DMS 273 (cell line): ENCODE data around the gene INPP5A.
"Not testable (repeated sequence)": the region's sequence is repeated elsewhere in the genome, so short reads cannot be mapped to it uniquely, and the experiment has no call there.

Experiments used
- DNase-seq: peaks from one replicate; lab custom pipeline; 2025; ENCODE audit not compliant: unreplicated experiment; lab: John Stamatoyannopoulos, UW

INPP5A gene

GRCh38 chr10:132748545-132749370 lies 211.2 kb downstream of the INPP5A start:
- no peak for DNase-seq

- no peak for DNase-seq
Measured at GRCh38 chr10:132749371-132749795, 211.8 kb downstream of the INPP5A start.

DNA sequence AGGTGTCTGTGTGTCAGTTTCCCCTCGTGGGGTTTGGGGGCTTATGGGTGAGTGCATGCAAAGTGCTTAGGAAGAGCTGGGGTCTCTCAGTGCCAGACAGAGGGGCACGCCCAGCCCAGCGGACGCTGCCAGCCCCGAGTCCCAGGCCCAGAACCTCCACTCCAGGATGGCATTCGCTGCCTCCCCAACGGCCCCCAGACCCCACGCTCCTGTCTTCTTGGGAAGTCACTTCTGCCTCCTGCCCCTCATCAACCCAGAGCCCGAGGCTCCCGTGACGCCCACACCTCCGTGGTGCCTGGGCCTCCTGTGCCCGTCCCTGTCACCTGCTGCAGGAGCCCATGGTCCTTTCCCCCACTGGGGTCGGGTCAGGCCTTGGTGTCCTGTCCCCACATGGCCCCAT lies 213.3 kb downstream of the INPP5A start:
- DNase-seq, result no peak

DNA sequence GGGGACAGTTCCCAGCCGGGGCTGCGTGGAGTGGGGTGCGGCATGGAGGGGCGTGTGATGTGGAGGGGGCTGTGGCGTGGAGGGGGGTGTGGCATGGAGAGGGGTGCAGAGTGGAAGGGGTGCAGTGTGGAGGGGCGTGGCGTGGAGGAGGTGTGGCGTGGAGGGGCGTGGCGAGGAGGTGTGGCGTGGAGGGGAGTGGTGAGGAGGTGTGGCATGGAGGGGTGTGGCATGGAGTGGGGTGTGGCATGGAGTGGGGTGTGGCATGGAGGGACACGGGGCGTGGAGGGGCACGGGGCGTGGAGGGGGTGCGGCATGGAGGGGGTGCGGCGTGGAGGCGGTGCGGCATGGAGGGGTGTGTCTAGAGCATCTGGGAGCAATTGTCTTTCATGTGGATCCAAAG lies 214.8 kb downstream of the INPP5A start:
- DNase-seq, result no peak

DNA sequence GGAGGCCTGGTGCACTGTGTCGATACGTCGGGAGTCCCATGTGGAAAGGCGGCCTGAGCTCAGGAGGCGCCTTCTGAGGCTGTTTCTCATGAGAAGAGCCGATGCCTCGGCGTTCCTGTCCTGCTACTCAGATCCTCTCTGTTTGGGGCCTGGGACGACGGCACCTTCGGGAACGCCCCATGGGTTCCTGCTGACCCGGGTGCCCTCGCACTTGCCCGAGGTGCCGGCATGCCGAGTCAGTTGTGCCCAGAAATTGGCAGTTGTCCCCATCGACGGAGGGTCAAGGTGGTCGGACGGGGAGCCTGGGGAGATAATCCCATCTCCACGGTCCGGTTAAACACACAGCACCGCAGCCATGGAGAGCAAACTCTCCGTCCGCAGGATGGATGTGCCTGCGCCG lies 215.4 kb downstream of the INPP5A start:
- DNase-seq, result no peak

GRCh38 chr10:132753596-132753995 lies 216.0 kb downstream of the INPP5A start:
- no peak for DNase-seq

- no peak for DNase-seq
Measured at GRCh38 chr10:132754071-132754470, 216.5 kb downstream of the INPP5A start.

DNA sequence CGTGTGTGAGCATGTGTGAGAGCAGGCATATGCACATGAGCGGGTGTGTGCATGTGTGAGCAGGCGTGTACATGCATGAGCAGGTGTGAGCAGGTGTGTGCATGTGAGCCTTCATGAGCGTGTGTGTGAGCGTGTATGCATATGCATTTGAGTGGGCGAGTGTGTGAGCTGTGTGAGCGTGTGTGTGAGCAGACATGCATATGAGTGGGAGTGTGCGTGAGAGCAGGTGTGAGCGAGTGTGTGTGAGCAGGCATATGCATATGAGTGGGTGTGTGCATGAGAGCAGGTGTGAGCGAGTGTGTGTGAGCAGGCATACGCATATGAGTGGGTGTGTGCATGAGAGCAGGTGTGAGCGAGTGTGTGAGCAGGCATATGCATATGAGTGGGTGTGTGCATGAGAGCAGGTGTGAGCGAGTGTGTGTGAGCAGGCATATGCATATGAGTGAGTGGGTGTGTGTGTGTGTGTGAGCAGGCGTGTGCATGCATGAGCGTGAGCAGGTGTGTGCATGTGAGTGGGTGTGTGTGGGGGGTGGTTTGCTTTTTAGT lies 217.7 kb downstream of the INPP5A start:
- DNase-seq, result no peak

DNA sequence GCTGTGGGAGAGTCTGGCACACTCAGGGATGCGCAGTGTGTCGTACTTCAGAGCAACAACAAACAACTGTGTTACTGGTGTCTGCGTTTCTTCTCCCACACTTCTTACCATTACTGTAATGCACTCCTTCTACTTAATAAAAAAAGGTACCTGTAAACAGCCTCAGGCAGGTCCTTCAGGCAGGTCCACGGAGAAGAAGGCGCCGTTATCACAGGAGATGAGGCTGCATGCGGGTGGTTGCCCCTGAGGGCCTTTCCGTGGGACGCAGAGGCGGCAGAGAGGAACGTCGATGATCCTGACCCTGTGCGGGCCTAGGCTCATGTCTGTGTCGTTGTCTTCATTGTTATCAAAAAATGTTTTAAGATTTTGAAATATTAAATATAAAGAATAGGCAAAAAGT lies 219.0 kb downstream of the INPP5A start:
- no peak for DNase-seq

DNA sequence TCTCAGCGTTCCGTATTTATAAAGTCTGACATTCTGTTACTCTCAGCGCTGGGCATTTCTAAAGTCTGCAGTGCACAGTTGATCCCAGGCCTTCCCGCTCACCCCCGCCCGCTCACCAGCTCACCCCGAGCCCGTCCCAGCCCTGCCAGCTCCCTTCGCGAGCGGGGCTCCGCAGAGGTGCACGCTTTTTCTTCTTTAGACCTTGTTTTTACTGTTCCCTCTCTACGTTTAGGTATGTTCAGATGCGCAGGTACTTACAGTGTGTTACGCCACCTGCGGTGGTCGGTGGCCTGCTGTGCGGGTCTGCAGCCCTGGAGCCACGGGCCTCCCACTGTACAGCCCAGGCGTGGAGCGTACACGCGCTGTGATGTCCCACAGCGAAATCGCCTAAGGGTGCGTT lies 219.6 kb downstream of the INPP5A start:
- DNase-seq, result no peak

DNA sequence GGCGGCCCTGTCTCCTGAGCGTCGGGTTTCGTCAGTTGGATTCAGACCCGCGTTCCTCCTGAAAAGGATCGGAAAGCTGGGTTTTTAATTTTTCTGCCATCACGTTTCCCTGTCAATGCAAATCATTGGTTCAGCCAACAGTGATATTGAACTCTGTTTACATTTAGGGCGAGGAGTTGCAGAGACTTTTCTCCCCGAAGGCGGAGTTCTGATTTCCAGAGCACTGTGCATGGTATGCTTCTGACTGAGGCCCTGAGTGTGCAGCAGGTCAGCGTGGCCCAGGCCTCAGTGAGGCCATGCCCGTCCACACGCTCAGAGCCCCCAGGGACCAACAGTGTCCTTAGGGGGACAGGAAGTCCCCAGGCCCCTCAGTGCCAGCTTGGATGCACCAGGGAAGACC lies 221.3 kb downstream of the INPP5A start:
- DNase-seq, result no peak

- no peak for DNase-seq
Measured at GRCh38 chr10:132761395-132762060, 223.9 kb downstream of the INPP5A start.

GRCh38 chr10:132762267-132762666 lies 224.7 kb downstream of the INPP5A start:
- no peak for DNase-seq

GRCh38 chr10:132763545-132763944 lies 226.0 kb downstream of the INPP5A start:
- no peak for DNase-seq

- no peak for DNase-seq
Measured at GRCh38 chr10:132764108-132764507, 226.5 kb downstream of the INPP5A start.

GRCh38 chr10:132765435-132765834 lies 227.8 kb downstream of the INPP5A start:
- DNase-seq, result peak; percentile 62

DNA sequence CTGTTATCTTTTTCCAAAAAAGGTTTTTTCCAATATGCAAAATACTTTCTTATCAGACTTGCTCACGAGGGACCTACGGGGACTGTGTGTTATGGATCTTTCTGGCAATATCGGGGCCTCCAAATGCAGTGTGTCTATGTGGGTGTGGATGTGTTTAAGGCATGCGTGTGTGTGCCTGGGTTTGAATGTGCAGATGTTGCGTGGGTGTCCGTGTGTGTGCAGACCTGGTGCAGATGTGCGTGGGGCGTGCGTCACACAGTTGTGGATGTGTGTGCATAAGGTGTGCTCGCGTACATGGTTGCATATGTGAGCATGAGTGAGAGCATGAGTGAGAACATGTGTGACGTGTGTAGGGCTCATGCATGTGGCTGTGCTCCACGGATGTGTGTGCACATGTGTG lies 228.7 kb downstream of the INPP5A start:
- DNase-seq, result no peak

DNA sequence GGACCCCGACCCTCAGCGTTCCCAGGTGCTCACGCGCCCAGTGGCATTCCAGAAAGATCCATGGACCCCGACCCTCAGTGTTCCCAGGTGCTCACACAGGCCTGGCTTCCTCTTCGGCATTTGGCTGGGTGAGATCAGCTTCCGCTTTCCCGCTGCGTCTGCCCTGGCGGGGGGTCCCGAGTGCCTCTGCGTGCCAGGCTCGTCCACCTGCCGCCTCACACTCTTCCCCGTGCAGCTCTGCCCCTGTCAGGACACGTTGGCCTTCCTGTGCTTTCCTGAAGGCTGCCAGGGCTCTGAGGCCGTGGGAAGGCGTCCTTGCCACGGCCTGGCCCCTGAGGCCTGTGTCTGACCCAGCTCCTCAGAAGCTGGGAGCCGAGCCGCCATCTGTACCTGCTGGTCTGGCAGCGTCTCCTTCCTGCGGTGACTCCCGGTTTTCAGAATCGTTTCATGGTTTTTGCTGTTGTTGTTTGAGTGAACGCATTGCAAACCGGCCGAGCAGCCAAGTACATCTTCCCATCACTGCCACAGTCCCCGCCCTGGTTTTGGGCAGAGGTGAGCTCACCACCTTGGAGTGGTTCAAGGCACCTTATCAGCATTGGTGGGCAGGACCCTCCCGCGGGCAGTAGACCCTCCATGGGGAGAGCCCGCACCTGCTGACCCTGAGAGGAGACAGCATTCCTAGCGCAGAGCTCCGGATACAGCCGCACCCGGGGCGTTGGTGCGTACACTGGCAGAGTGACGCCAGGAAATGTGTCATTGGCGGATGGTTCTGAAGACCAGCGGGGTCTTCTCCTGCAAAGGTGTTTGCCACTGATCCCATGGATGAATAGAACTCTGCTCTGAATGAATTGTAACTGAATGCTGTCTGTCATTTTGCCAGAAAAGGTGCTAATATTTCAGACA lies 231.0 kb downstream of the INPP5A start:
- DNase-seq, result no peak

DNA sequence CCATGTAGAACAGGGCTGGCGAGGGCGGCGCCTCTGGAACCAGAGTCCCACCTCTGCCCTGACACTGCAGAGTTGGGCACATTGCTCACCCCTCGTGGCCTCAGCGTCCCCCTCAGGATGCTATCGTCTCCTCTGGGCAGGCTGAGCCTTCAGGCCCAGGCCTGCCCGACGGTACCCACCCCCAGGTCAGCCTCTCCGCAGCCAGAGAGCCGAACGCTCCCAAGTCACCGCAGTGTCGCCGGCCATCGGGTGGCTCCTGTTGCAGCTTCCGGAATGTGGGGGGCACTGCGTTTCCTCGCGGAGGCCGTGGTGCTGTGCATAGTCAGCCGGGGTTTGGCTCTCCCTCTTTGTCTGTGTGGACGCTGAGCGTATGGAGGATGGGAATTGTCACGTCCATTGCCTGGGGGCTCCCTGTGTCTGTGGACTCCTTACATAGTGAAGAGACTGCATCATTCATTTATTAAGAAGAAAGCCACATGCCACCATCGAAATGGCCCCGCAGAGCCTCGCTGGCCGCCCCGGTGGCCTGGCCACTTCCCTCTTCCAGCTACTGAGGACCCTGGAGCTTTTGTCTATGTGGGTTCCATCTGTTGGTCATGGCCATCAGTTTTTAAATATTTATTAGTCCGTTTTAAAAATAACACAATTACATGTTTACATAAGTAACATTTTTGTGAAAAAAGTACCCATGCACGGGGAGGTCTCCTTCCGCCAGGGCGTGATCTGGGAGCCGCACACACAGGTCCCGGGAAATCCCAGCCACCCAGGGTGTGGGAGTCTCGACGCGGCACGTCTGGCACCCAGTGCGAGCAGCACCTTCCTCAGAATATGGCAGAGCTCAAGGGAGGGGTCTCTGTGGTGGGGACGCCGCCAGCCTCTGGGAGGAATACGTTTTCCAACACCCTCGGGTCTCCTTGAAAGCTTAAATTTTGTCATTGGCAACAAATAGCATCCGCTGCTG lies 232.8 kb downstream of the INPP5A start:
- DNase-seq, result no peak

DNA sequence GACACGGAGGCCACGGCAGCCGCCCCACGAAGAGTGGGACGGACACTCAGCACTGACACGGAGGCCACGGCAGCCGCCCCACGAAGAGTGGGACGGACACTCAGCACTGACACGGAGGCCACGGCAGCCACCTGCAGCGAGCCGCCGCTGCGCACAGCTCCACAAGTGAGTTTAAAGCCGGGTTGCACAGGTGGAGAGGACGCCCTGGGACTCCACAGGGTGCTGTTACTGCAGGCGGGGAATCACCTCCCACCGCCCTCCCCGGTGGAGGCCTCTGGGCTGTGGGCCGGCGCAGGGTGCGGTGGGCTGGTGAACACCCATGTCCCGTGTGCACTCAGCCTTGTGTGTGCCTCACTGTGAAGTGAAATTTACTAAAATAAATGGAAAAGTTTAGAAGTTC lies 235.2 kb downstream of the INPP5A start:
- DNase-seq, result not testable (repeated sequence)
